ENCODE results near the gene DCAF15. TPM values are rescaled to one million over a fixed set of nuclear protein-coding genes. Genes with fewer than 3 reads are reported as not detected.

Gene DCAF15
- total RNA-seq, 1 donor from 2014 or later = 20.6 TPM

- TF ChIP-seq POLR2AphosphoS5 (IDR thresholded peaks at IDR 0.05; ENCODE audit: insufficient read depth in 1 of 2, low read depth in 1 of 2) = peak in 1 of 2 donors; percentile 94
- peak in 1 of 2 donors; percentile 24 for TF ChIP-seq POLR2A (IDR thresholded peaks at IDR 0.05)
- no peak for TF ChIP-seq CTCF (IDR thresholded peaks at IDR 0.05)
- Histone ChIP-seq H3K27me3 (no peaks in the 10 kb centered on the region), H3K36me3 (no peaks in the 10 kb centered on the region), H3K9me3 (no peaks in the 10 kb centered on the region), H3K4me1 (peaks cover 31% of the 10 kb centered on the region), H3K27ac (peak overlapping the region; percentile 95), H3K4me3 (peak overlapping the region; percentile 72 to 98)
- intact Hi-C loops (cut with DNase I) = no loop called here
- no peak for DNase-seq (ENCODE audit: extremely low spot score in 2 of 2)
Observed at GRCh38 chr19:14006766-14007562, 54.7 kb downstream of the DCAF15 start.

Other genes with a start within 250 kb of the DCAF15 start
- 69.0 TPM for gene MRI1, start 188.0 kb upstream of the DCAF15 start, total RNA-seq
- 189 TPM for gene C19orf53, start 178.1 kb upstream of the DCAF15 start, total RNA-seq
- 13.0 TPM for gene ZSWIM4, start 157.1 kb upstream of the DCAF15 start, total RNA-seq
- not detected for gene NANOS3, start 75.4 kb upstream of the DCAF15 start, total RNA-seq
- 12.0 TPM for gene BRME1, start 46.4 kb upstream of the DCAF15 start, total RNA-seq
- 44.4 TPM for gene CC2D1A, start 46.3 kb upstream of the DCAF15 start, total RNA-seq
- gene PODNL1, start 14.1 kb upstream of the DCAF15 start, total RNA-seq = 5.2 TPM
- gene RFX1, start 53.8 kb downstream of the DCAF15 start, total RNA-seq = 9.6 TPM
- gene RLN3, start 75.6 kb downstream of the DCAF15 start, total RNA-seq = not detected
- 1.5 TPM for gene IL27RA, start 79.3 kb downstream of the DCAF15 start, total RNA-seq
- gene PALM3, start 109.6 kb downstream of the DCAF15 start, total RNA-seq = 0.98 TPM
- gene MISP3, start 120.3 kb downstream of the DCAF15 start, total RNA-seq = 2.7 TPM
- gene C19orf67, start 133.3 kb downstream of the DCAF15 start, total RNA-seq = not detected
- 6.9 TPM for gene SAMD1, start 138.2 kb downstream of the DCAF15 start, total RNA-seq
- gene PRKACA, start 165.3 kb downstream of the DCAF15 start, total RNA-seq = 28.0 TPM
- 1.7 TPM for gene ASF1B, start 184.1 kb downstream of the DCAF15 start, total RNA-seq